HepG2 (cell line): ENCODE data around the gene TCF19. TPM values are rescaled to one million over a fixed set of nuclear protein-coding genes. Genes with fewer than 3 reads are reported as not detected.

Experiments
- AHDC1 ChIP-seq: sonication (generic); formaldehyde crosslinking; IDR thresholded peaks from 2 replicates; pipeline ENCODE4 v1.5.1; 2020; ENCODE audit warnings: mild to moderate bottlenecking, missing genetic modification reagents, borderline replicate concordance
- CHD4 ChIP-seq: fragments of 200-600 bp; sonication (generic); IDR thresholded peaks from 2 replicates; pipeline ENCODE4 v1.7.0; 2017; ENCODE audit warnings: mild to moderate bottlenecking, low read length, borderline replicate concordance
- DPF2 ChIP-seq: sonication (generic); formaldehyde crosslinking; IDR thresholded peaks from 2 replicates; pipeline ENCODE4 v1.4.0; 2020; ENCODE audit warnings: mild to moderate bottlenecking, low read depth, missing genetic modification reagents, borderline replicate concordance
- FOXK2 ChIP-seq: fragments of 450-650 bp; IDR thresholded peaks from 2 replicates; pipeline ENCODE4 v1.6.1; 2016
- FOXP4 ChIP-seq: sonication (generic); formaldehyde crosslinking; IDR thresholded peaks from 2 replicates; pipeline ENCODE4 v1.4.0; 2020; ENCODE audit warnings: missing genetic modification reagents
- KDM4B ChIP-seq: sonication (generic); formaldehyde crosslinking; IDR thresholded peaks from 2 replicates; pipeline ENCODE4 v1.4.0; 2020; ENCODE audit warnings: missing genetic modification reagents
- NFIC ChIP-seq: IDR thresholded peaks from 2 replicates; pipeline ENCODE4 v1.6.1; 2012; ENCODE audit warnings: mild to moderate bottlenecking, low read length, inconsistent platforms
- NR2F2 ChIP-seq: IDR thresholded peaks from 2 replicates; pipeline ENCODE4 v1.6.1; 2012; ENCODE audit warnings: low read depth, inconsistent platforms, borderline replicate concordance
- RARA ChIP-seq: IDR thresholded peaks from 2 replicates; pipeline ENCODE4 v1.6.1; 2016; ENCODE audit warnings: missing genetic modification reagents, missing compliant biosample characterization
- RBFOX2 ChIP-seq: fragments of 200-400 bp; formaldehyde crosslinking; IDR thresholded peaks from 2 replicates; pipeline ENCODE4 v1.6.1; 2017; ENCODE audit warnings: low read depth, mild to moderate bottlenecking, low read length
- RFX5 ChIP-seq: IDR thresholded peaks from 2 replicates; pipeline ENCODE4 v1.6.1; 2011; ENCODE audit warnings: low read depth, low read length, improper control_type of control experiment
- RFXAP ChIP-seq: sonication (generic); formaldehyde crosslinking; IDR thresholded peaks from 2 replicates; pipeline ENCODE4 v1.4.0; 2020; ENCODE audit warnings: missing genetic modification reagents, borderline replicate concordance
- SAP130 ChIP-seq: IDR thresholded peaks from 2 replicates; pipeline ENCODE4 v1.6.1; 2016; ENCODE audit warnings: low read depth
- STAT6 ChIP-seq: sonication (generic); formaldehyde crosslinking; IDR thresholded peaks from 2 replicates; pipeline ENCODE4 v1.4.0; 2020; ENCODE audit warnings: missing genetic modification reagents, mild to moderate bottlenecking, borderline replicate concordance
- TGIF2 ChIP-seq: IDR thresholded peaks from 2 replicates; pipeline ENCODE4 v1.6.1; 2016; ENCODE audit warnings: control low read depth, missing compliant biosample characterization
- ZBTB42 ChIP-seq: sonication (generic); formaldehyde crosslinking; IDR thresholded peaks from 2 replicates; pipeline ENCODE4 v1.5.0; 2020; ENCODE audit warnings: mild to moderate bottlenecking, missing genetic modification reagents
- ZFP36L1 ChIP-seq: sonication (generic); formaldehyde crosslinking; IDR thresholded peaks from 2 replicates; pipeline ENCODE4 v1.8.0; 2022; ENCODE audit warnings: mild to moderate bottlenecking, missing genetic modification reagents, moderate library complexity
- ZNF362 ChIP-seq: sonication (generic); formaldehyde crosslinking; IDR thresholded peaks from 2 replicates; pipeline ENCODE4 v1.4.0; 2020; ENCODE audit warnings: missing genetic modification reagents, mild to moderate bottlenecking, borderline replicate concordance
- polyA plus RNA-seq, 8 experiments: library from polyadenylated mRNA; depleted of rRNA in 3 of 8; stranded (reverse) in 7 of 8; unstranded in 1 of 8; fragments of >200 nt; fragmentation: Illumina TruSeq in 4 of 8; extraction: Trizol in 4 of 8; gene quantifications; 2 replicates each; pipeline versions ENCODE4 v1.2.1 to v1.2.3, GENCODE V29; 2011 to 2016; ENCODE audit warnings: low read depth in 4 of 8, missing spikeins in 1 of 8, mixed read lengths in 1 of 8; ENCODE audit not compliant: insufficient read depth in 1 of 8
- total RNA-seq, 5 experiments: library from RNA; depleted of rRNA; stranded (reverse); fragments of >200 nt; fragmentation: Illumina TruSeq; extraction: Trizol; gene quantifications; 2 replicates each; pipeline ENCODE4 v1.2.3, GENCODE V29; 2016; ENCODE audit warnings: low read depth in 1 of 5

Gene TCF19
- total and polyA plus RNA-seq, 2 of the 13 experiments (the other 11 are each of a cell fraction or from before 2014, with no cell fraction given) = 4.9 to 22.2 TPM

- TF ChIP-seq CHD4 (no peak), ZFP36L1 (CRISPR knock-in tag) (peak; percentile 66; the same call in 1 of the 2 replicates), RARA (peak; percentile 62), NR2F2 (peak; percentile 48; the same call in 1 of the 2 replicates), SAP130 (peak; percentile 72), FOXK2 (peak; percentile 70; the same call in 1 of the 2 replicates), RFX5 (peak; percentile 79), TGIF2 (CRISPR knock-in tag) (0 out of 2 replicates have a peak, but pooled peaks have one; percentile 14), KDM4B (CRISPR knock-in tag) (no peak), NFIC (0 out of 2 replicates have a peak, but pooled peaks have one; percentile 34), DPF2 (CRISPR knock-in tag) (0 out of 2 replicates have a peak, but pooled peaks have one; percentile 6), ZBTB42 (no peak), RFXAP (peak; percentile 30; the same call in 1 of the 2 replicates), STAT6 (CRISPR knock-in tag) (peak; percentile 23; the same call in 1 of the 2 replicates), RBFOX2 (0 out of 2 replicates have a peak, but pooled peaks have one; percentile 23), ZNF362 (CRISPR knock-in tag) (peak; percentile 66; the same call in 1 of the 2 replicates), AHDC1 (0 out of 2 replicates have a peak, but pooled peaks have one; percentile 25), FOXP4 (CRISPR knock-in tag) (peak; percentile 65)
Measured at GRCh38 chr6:31203345-31203979, 45.1 kb downstream of the TCF19 start (continued).
